GM23338 (cell line): ENCODE measurements around the gene KCNG3. TPM values are rescaled to one million over a fixed set of nuclear protein-coding genes. Genes with fewer than 3 reads are reported as not detected.

Experiments used
- ATAC-seq: fragments of 200-7000 bp; cut with Tn5 transposase; 3 replicates; pipeline ENCODE4 v1.9.1; 2020
- DNase-seq: peaks from one replicate; pipeline ENCODE4 v3.0.0-alpha.2; 2015; ENCODE audit warnings: low spot score
- H2AFZ ChIP-seq: fragments of 200-600 bp; sonication (generic); 2 replicates; pipeline ENCODE4 v1.8.0; 2016; ENCODE audit warnings: antibody characterized with exemption, mild to moderate bottlenecking, moderate library complexity
- H3F3A ChIP-seq: fragments of 200-600 bp; sonication (generic); replicated peaks from 2 replicates; pipeline ENCODE4 v1.8.0; 2017; ENCODE audit warnings: antibody characterized with exemption, mixed run types, low read depth
- H3K27ac ChIP-seq: fragments of 200-600 bp; sonication (generic); 2 replicates; pipeline ENCODE4 v1.6.1; 2016; ENCODE audit warnings: low read depth
- H3K27me3 ChIP-seq: fragments of 200-600 bp; sonication (generic); 2 replicates; pipeline ENCODE4 v1.8.0; 2016; ENCODE audit warnings: mild to moderate bottlenecking, mixed run types, moderate library complexity; ENCODE audit not compliant: insufficient read depth
- H3K36me3 ChIP-seq: fragments of 200-600 bp; sonication (generic); 2 replicates; pipeline ENCODE4 v1.8.0; 2016; ENCODE audit warnings: mild to moderate bottlenecking; ENCODE audit not compliant: insufficient read depth
- H3K4me1 ChIP-seq: fragments of 200-600 bp; sonication (generic); 2 replicates; pipeline ENCODE4 v1.8.0; 2016; ENCODE audit warnings: mild to moderate bottlenecking, moderate library complexity; ENCODE audit not compliant: insufficient read depth
- H3K4me2 ChIP-seq: fragments of 200-600 bp; sonication (generic); 2 replicates; pipeline ENCODE4 v1.7.1; 2017; ENCODE audit warnings: mixed run types
- H3K4me3 ChIP-seq: fragments of 200-600 bp; sonication (generic); 2 replicates; pipeline ENCODE4 v1.6.1; 2016; ENCODE audit warnings: mixed run types
- H3K79me2 ChIP-seq: fragments of 200-600 bp; sonication (generic); replicated peaks from 2 replicates; pipeline ENCODE4 v1.8.0; 2017; ENCODE audit warnings: mild to moderate bottlenecking; ENCODE audit not compliant: insufficient read depth
- H3K9me2 ChIP-seq: fragments of 200-600 bp; sonication (generic); 2 replicates; pipeline ENCODE4 v1.8.0; 2017; ENCODE audit not compliant: insufficient read depth
- H4K20me1 ChIP-seq: fragments of 200-600 bp; sonication (generic); replicated peaks from 2 replicates; pipeline ENCODE4 v1.8.0; 2017; ENCODE audit warnings: mild to moderate bottlenecking; ENCODE audit not compliant: insufficient read depth
- H3K27ac Mint-ChIP-seq: 2 replicates; pipeline ENCODE4 v1.8.0; 2020; ENCODE audit warnings: inconsistent platforms, mild to moderate bottlenecking, moderate library complexity, mixed read lengths
- H3K27me3 Mint-ChIP-seq: 3 replicates; pipeline ENCODE4 v1.8.0; 2022; ENCODE audit warnings: low read depth, mild to moderate bottlenecking, moderate library complexity, mixed read lengths, inconsistent platforms; ENCODE audit not compliant: insufficient read depth, poor library complexity
- H3K36me3 Mint-ChIP-seq: 3 replicates; pipeline ENCODE4 v1.8.0; 2021; ENCODE audit warnings: low read depth, mild to moderate bottlenecking, inconsistent platforms, moderate library complexity, mixed read lengths
- H3K4me1 Mint-ChIP-seq: 3 replicates; pipeline ENCODE4 v1.8.0; 2020; ENCODE audit warnings: mild to moderate bottlenecking, inconsistent platforms, mixed read lengths
- H3K4me3 Mint-ChIP-seq: 3 replicates; pipeline ENCODE4 v1.8.0; 2021; ENCODE audit warnings: moderate library complexity, mild to moderate bottlenecking, inconsistent platforms, mixed read lengths
- H3K9me3 Mint-ChIP-seq: 3 replicates; pipeline ENCODE4 v1.8.0; 2020; ENCODE audit warnings: moderate library complexity, mild to moderate bottlenecking, inconsistent platforms, mixed read lengths
- EZH2 ChIP-seq: fragments of 200-600 bp; sonication (generic); IDR thresholded peaks from one replicate; pipeline ENCODE4 v1.8.0; 2017; ENCODE audit warnings: antibody characterized with exemption, mild to moderate bottlenecking, low read depth; ENCODE audit not compliant: unreplicated experiment
- ZNF462 ChIP-seq: fragments of 250-450 bp; sonication (Bioruptor Pico); IDR thresholded peaks from 2 replicates; pipeline ENCODE4 v1.5.0; 2020; ENCODE audit warnings: mild to moderate bottlenecking, moderate library complexity
- polyA plus RNA-seq: library from polyadenylated mRNA; unstranded; fragments of >200 nt; fragmentation: Nextera tagmentation; extraction: Ambion mirVana; gene quantifications from 2 replicates; pipeline ENCODE4 v1.2.1, GENCODE V29; 2016
- total RNA-seq: library from RNA; depleted of rRNA; stranded (reverse); fragments of >200 nt; shearing (Covaris generic); gene quantifications from 2 replicates; pipeline ENCODE4 v1.2.3, GENCODE V29; 2014
- TF ChIP-seq, protein P1 (sequence below): IDR thresholded peaks from one replicate; pipeline ENCODE4 v1.6.1; 2018; ENCODE audit warnings: antibody characterized with exemption; ENCODE audit not compliant: unreplicated experiment
- TF ChIP-seq, protein P2 (sequence below): IDR thresholded peaks from 2 replicates; pipeline ENCODE4 v1.6.1; 2016; ENCODE audit warnings: antibody characterized with exemption

KCNG3 gene
- total and polyA plus RNA-seq, 2 experiments from 2014 or later: 2.5 to 36.2 TPM

DNA sequence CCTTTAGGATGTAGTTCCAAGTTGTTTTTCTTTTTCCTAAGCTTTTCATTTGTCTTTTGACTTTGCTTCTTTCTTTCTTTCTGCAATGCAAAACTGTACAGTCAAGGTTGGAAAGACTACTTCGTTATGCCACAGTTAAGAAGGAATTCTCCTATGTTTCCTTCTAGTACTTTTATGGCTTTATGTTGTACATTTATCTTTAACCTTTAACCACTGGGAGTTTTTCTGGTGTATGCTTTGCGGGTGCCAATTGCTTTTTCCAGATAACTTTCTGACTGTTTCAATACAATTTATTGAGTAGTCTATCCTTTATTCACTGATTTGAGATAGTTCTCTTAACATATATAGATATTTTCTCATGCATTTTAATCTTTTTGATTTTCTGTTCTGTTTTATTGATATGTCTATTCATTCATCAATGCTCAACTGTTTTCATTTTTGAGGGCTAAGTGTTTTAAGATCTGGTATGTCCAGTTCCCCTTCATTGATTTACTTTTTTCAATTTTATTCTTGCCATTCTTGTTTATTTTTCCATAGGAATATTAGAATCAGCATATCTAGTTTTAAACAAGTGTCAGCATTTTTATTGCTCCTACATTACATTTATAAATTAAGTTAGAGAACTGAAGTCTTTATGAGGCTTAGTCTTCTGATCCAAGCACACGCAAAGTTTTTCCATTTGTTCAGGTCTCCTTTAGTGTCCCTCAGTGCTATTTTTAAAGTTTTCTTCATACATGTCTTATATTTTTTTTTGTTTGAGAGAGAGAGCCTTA, 82.9 kb downstream of the KCNG3 start (continued):
- TF ChIP-seq, protein P1, sequence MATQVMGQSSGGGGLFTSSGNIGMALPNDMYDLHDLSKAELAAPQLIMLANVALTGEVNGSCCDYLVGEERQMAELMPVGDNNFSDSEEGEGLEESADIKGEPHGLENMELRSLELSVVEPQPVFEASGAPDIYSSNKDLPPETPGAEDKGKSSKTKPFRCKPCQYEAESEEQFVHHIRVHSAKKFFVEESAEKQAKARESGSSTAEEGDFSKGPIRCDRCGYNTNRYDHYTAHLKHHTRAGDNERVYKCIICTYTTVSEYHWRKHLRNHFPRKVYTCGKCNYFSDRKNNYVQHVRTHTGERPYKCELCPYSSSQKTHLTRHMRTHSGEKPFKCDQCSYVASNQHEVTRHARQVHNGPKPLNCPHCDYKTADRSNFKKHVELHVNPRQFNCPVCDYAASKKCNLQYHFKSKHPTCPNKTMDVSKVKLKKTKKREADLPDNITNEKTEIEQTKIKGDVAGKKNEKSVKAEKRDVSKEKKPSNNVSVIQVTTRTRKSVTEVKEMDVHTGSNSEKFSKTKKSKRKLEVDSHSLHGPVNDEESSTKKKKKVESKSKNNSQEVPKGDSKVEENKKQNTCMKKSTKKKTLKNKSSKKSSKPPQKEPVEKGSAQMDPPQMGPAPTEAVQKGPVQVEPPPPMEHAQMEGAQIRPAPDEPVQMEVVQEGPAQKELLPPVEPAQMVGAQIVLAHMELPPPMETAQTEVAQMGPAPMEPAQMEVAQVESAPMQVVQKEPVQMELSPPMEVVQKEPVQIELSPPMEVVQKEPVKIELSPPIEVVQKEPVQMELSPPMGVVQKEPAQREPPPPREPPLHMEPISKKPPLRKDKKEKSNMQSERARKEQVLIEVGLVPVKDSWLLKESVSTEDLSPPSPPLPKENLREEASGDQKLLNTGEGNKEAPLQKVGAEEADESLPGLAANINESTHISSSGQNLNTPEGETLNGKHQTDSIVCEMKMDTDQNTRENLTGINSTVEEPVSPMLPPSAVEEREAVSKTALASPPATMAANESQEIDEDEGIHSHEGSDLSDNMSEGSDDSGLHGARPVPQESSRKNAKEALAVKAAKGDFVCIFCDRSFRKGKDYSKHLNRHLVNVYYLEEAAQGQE: no peak

GRCh38 chr2:42408009-42408408, 85.8 kb downstream of the KCNG3 start:
- peaks cover 2% of the 10 kb centered on the region for H3K27me3 Mint-ChIP-seq
- H4K20me1 ChIP-seq: no peaks in the 10 kb centered on the region
- DNase-seq (no peak), ATAC-seq (peak; percentile 52)
- peaks cover 17% of the 10 kb centered on the region for H3K36me3 Mint-ChIP-seq
- H3K4me2 ChIP-seq: no peak overlapping the region
- no peak overlapping the region for H3K27ac Mint-ChIP-seq
- no peaks in the 10 kb centered on the region for H3K4me1 ChIP-seq
- no peaks in the 10 kb centered on the region for H3K79me2 ChIP-seq
- H3K9me3 Mint-ChIP-seq: peaks cover 15% of the 10 kb centered on the region; the same call in 2 of the 3 replicates
- H3K27ac ChIP-seq: no peak overlapping the region
- TF ChIP-seq EZH2 (no peak), ZNF462 (CRISPR knock-in tag) (no peak)
- TF ChIP-seq, protein P2, sequence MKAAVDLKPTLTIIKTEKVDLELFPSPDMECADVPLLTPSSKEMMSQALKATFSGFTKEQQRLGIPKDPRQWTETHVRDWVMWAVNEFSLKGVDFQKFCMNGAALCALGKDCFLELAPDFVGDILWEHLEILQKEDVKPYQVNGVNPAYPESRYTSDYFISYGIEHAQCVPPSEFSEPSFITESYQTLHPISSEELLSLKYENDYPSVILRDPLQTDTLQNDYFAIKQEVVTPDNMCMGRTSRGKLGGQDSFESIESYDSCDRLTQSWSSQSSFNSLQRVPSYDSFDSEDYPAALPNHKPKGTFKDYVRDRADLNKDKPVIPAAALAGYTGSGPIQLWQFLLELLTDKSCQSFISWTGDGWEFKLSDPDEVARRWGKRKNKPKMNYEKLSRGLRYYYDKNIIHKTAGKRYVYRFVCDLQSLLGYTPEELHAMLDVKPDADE: no peak
- no peak overlapping the region for H2AFZ ChIP-seq
- H3F3A ChIP-seq: no peaks in the 10 kb centered on the region
- no peaks in the 10 kb centered on the region for H3K9me2 ChIP-seq
- H3K4me3 Mint-ChIP-seq: no peak overlapping the region
- no peak overlapping the region for H3K4me3 ChIP-seq
- H3K4me1 Mint-ChIP-seq: no peaks in the 10 kb centered on the region
- H3K36me3 ChIP-seq: 0 out of 2 replicates have a peak, but pooled peaks cover under 1% of the 10 kb centered on the region
- H3K27me3 ChIP-seq: no peaks in the 10 kb centered on the region
